ENCODE measurements around the gene KIAA0513. TPM values are rescaled to one million over a fixed set of nuclear protein-coding genes. Genes with fewer than 3 reads are reported as not detected.

Gene KIAA0513
- total and polyA plus RNA-seq, 10 of the 15 experiments (the other 5 are each of a cell fraction or from before 2014, with no cell fraction given), result 0.14 to 5.8 (median 2.0) TPM

DNA sequence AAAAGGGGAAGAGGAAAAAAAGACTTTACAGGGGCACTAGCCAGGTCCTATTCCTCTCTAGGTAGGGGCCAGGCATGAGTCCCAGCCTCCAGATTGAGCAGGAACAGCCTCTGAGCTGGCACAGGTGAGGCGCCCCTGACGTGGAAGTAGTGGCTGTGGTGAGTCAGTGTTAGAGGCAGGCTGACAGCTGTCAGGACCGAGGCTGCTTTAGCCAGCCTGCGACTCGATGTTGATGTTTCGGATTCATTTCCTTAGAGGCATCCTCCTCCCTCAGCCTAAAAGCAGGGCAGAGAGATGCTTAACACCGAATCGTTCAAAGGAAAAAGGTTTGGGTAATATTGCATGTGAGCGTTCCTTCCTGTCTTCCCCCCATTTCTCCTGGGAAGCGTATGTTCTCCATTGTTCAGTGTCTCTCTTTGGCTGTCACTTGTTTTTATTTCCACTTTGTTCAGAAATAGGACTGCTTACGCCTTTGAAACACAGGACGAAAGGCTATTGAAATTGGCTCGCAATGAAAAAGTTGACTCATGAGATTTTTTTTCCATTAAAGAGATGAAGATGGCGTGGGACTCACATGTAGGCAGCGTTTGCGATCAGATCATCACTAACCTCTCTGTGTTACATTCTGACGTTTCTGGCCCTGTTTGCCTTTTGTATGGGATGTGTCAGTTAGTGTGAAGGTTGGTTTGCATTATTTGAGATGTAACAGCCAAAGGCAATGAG, 1.3 kb downstream of the KIAA0513 start:
- Histone ChIP-seq H3K27me3 (replicated peaks in 1 of 2; ENCODE audit: control insufficient read depth in 2 of 2, insufficient read depth in 2 of 2, low read length in 1 of 2) (no peaks in the 10 kb centered on the region), H3K27ac (ENCODE audit: control insufficient read depth, insufficient read depth) (peak overlapping the region; percentile 15)

More for the DNA sequence above, 1.3 kb downstream of the KIAA0513 start:
- in situ Hi-C loops (cut with MboI), result no loop called here
- peak overlapping the region; percentile 69 for H3K9ac ChIP-seq (ENCODE audit: control insufficient read depth, insufficient read depth, low read length)
- no peaks in the 10 kb centered on the region for H3K9me3 ChIP-seq (replicated peaks; ENCODE audit: control insufficient read depth, insufficient read depth, low read length)
- no peaks in the 10 kb centered on the region for H4K20me1 ChIP-seq (ENCODE audit: control insufficient read depth, insufficient read depth)
- ChIA-PET CTCF (interaction anchor here (0.6 to 3.3 kb wide), 6 partner anchors 17 to 669 kb away, joined by 3 to 29 read pairs (median 11); partner anchors contain the start of gene ZDHHC7), SMC1A (ENCODE audit: uncharacterized antibody, unreplicated experiment) (interaction anchor here (1.0 to 1.9 kb wide), 2 partner anchors 27 to 58 kb away, joined by 3 to 8 read pairs; no protein-coding TSS in a partner anchor), POLR2A (interaction anchor here (1.0 to 3.6 kb wide), 2 partner anchors 17 to 27 kb away, joined by 4 to 21 read pairs; partner anchors contain the start of gene ZDHHC7), RAD21 (ENCODE audit: unreplicated experiment) (no interaction called here)
- H3K4me2 ChIP-seq (ENCODE audit: control insufficient read depth, insufficient read depth), result peak overlapping the region; percentile 100
- H2AFZ ChIP-seq (ENCODE audit: control insufficient read depth, low read depth, low read length), result peak overlapping the region; percentile 75
- FAIRE-seq, result no peak
- peak overlapping the region; percentile 82 for H3K4me3 ChIP-seq
- intact Hi-C loops (cut with micrococcal nuclease; ENCODE audit: unreplicated experiment), result loop anchor here (2.0 to 5.0 kb wide), 2 partner anchors 26 to 58 kb away; no protein-coding TSS in a partner anchor
- H3K36me3 ChIP-seq (ENCODE audit: control insufficient read depth in 2 of 2, insufficient read depth in 2 of 2, low read length in 1 of 2), result no peaks in the 10 kb centered on the region
- H3K4me1 ChIP-seq (ENCODE audit: control insufficient read depth, insufficient read depth, low read length), result peaks cover 20% of the 10 kb centered on the region
- TF ChIP-seq TCF3 (IDR thresholded peaks at IDR 0.05; ENCODE audit: borderline replicate concordance, insufficient read depth, low read depth, low read length), result 0 out of 2 replicates have a peak, but pooled peaks have one; percentile 49
- peak; percentile 32; the same call in 1 of the 2 replicates for TF ChIP-seq POLR2A (IDR thresholded peaks at IDR 0.05; ENCODE audit: low read depth, low read length)
- no peak for TF ChIP-seq MYC (IDR thresholded peaks at IDR 0.05; ENCODE audit: insufficient read depth, insufficient read length, insufficient replicate concordance, low read length, severe bottlenecking)
- TF ChIP-seq, protein P1, sequence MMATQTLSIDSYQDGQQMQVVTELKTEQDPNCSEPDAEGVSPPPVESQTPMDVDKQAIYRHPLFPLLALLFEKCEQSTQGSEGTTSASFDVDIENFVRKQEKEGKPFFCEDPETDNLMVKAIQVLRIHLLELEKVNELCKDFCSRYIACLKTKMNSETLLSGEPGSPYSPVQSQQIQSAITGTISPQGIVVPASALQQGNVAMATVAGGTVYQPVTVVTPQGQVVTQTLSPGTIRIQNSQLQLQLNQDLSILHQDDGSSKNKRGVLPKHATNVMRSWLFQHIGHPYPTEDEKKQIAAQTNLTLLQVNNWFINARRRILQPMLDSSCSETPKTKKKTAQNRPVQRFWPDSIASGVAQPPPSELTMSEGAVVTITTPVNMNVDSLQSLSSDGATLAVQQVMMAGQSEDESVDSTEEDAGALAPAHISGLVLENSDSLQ (IDR thresholded peaks at IDR 0.05), result peak; percentile 48
- no peak for TF ChIP-seq JUND (IDR thresholded peaks at IDR 0.05; ENCODE audit: low read depth, low read length)
- TF ChIP-seq RCOR1 (conservative IDR thresholded peaks at IDR 0.05; ENCODE audit: low read depth, low read length), result no peak
- TF ChIP-seq CREM (IDR thresholded peaks at IDR 0.05; ENCODE audit: low read depth), result 0 out of 2 replicates have a peak, but pooled peaks have one; percentile 15
- TF ChIP-seq POLR2AphosphoS5 (IDR thresholded peaks at IDR 0.05; ENCODE audit: low read length), result no peak
- no peak for TF ChIP-seq HCFC1 (IDR thresholded peaks at IDR 0.05; ENCODE audit: low read length)
- no peak for TF ChIP-seq STAT3 (IDR thresholded peaks at IDR 0.05; ENCODE audit: low read depth, low read length)
- TF ChIP-seq CEBPB (IDR thresholded peaks at IDR 0.05; ENCODE audit: borderline replicate concordance in 1 of 2, low read depth in 2 of 2, low read length in 2 of 2), result no peak
- TF ChIP-seq ZSCAN29 (IDR thresholded peaks at IDR 0.05), result no peak
- TF ChIP-seq, protein P2, sequence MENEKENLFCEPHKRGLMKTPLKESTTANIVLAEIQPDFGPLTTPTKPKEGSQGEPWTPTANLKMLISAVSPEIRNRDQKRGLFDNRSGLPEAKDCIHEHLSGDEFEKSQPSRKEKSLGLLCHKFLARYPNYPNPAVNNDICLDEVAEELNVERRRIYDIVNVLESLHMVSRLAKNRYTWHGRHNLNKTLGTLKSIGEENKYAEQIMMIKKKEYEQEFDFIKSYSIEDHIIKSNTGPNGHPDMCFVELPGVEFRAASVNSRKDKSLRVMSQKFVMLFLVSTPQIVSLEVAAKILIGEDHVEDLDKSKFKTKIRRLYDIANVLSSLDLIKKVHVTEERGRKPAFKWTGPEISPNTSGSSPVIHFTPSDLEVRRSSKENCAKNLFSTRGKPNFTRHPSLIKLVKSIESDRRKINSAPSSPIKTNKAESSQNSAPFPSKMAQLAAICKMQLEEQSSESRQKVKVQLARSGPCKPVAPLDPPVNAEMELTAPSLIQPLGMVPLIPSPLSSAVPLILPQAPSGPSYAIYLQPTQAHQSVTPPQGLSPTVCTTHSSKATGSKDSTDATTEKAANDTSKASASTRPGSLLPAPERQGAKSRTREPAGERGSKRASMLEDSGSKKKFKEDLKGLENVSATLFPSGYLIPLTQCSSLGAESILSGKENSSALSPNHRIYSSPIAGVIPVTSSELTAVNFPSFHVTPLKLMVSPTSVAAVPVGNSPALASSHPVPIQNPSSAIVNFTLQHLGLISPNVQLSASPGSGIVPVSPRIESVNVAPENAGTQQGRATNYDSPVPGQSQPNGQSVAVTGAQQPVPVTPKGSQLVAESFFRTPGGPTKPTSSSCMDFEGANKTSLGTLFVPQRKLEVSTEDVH (IDR thresholded peaks at IDR 0.05; ENCODE audit: low read depth, partially characterized antibody), result no peak
- no TSS peak for BruUV-seq (replicated peaks)
- no peaks in the 10 kb centered on the region; the same call in 1 of the 2 replicates for H3K79me2 ChIP-seq (ENCODE audit: control insufficient read depth, insufficient read depth, low read length)
- whole genome bisulfite sequencing (ENCODE audit: insufficient coverage, insufficient replicate concordance, low lambda C conversion rate, missing lambda C conversion rate), result 39% methylated on average over 16 of the region's 17 CpGs
- peak; percentile 62 for ATAC-seq
- DNase-seq (ENCODE audit: low read depth, low spot score), result no peak

Data from GM12878 (cell line).